H1 (cell line): Measurements from ENCODE around the gene NOS1AP. TPM values are rescaled to one million over a fixed set of nuclear protein-coding genes. Genes with fewer than 3 reads are reported as not detected.

Experiments
- CTCF ChIA-PET: fragments of 300-600 bp; sonication (Branson Sonifier 250); formaldehyde crosslinking; loops from one replicate; lab custom pipeline; 2021; ENCODE audit not compliant: partially characterized antibody; lab: Charles Lee
- POLR2A ChIA-PET: fragments of 300-600 bp; sonication (Branson Sonifier 250); formaldehyde crosslinking; loops from one replicate; lab custom pipeline; 2021; ENCODE audit warnings: inconsistent platforms; ENCODE audit not compliant: partially characterized antibody; lab: Charles Lee
- DNase-seq, 2 experiments: peaks; one replicate each; pipeline versions ENCODE4 v3.0.0 to v3.0.0-alpha.2; 2010 to 2022; ENCODE audit warnings: low spot score in 2 of 2, low read depth in 1 of 2, mixed read lengths in 1 of 2
- FAIRE-seq: peaks from 2 replicates; lab custom pipeline; 2011; peaks lifted over from hg19 to GRCh38; lab: Jason Lieb, UNC
- H2AFZ ChIP-seq: 2 replicates; pipeline ENCODE4 v1.8.1; 2012; ENCODE audit warnings: low read length, inconsistent platforms
- H2AK5ac ChIP-seq: 2 replicates; pipeline ENCODE4 v1.6.1; 2013; ENCODE audit warnings: low read depth, low read length
- H2BK120ac ChIP-seq: replicated peaks from 2 replicates; pipeline ENCODE3; 2013; ENCODE audit warnings: low read depth, low read length, inconsistent platforms
- H2BK12ac ChIP-seq: 2 replicates; pipeline ENCODE4 v1.6.1; 2013; ENCODE audit warnings: low read depth, low read length
- H2BK15ac ChIP-seq: 2 replicates; pipeline ENCODE4 v1.6.1; 2013; ENCODE audit warnings: low read length
- H2BK20ac ChIP-seq: 2 replicates; pipeline ENCODE4 v1.6.1; 2013; ENCODE audit warnings: low read length
- H2BK5ac ChIP-seq: 2 replicates; pipeline ENCODE4 v1.6.1; 2013; ENCODE audit warnings: low read depth, low read length
- H3K14ac ChIP-seq: 2 replicates; pipeline ENCODE4 v1.6.1; 2013; ENCODE audit warnings: inconsistent platforms; ENCODE audit not compliant: insufficient read length
- H3K18ac ChIP-seq: 2 replicates; pipeline ENCODE4 v1.6.1; 2013; ENCODE audit warnings: low read length; ENCODE audit errors: extremely low read depth
- H3K23ac ChIP-seq: 2 replicates; pipeline ENCODE4 v1.6.1; 2013; ENCODE audit warnings: inconsistent platforms; ENCODE audit not compliant: insufficient read length
- H3K23me2 ChIP-seq: 2 replicates; pipeline ENCODE4 v1.6.1; 2013; ENCODE audit warnings: low read depth, low read length
- H3K27ac ChIP-seq: 2 replicates; pipeline ENCODE4 v1.6.1; 2011; ENCODE audit warnings: low read depth, low read length, inconsistent platforms
- H3K27me3 ChIP-seq, 4 experiments: replicated peaks in 1 of 4; 1 replicate in 1 of 4; 2 replicates in 3 of 4; pipeline versions ENCODE4 v1.6.1 to v1.8.1; 2011 to 2013; ENCODE audit warnings: low read length in 3 of 4, mild to moderate bottlenecking in 3 of 4, inconsistent platforms in 2 of 4, mixed read lengths in 2 of 4, moderate library complexity in 1 of 4; ENCODE audit not compliant: control insufficient read depth in 3 of 4, insufficient read depth in 3 of 4; ENCODE audit errors: extremely low read depth in 1 of 4
- H3K36me3 ChIP-seq, 4 experiments: 2 replicates each; pipeline versions ENCODE4 v1.6.1 to v1.8.1; 2011 to 2013; ENCODE audit warnings: mild to moderate bottlenecking in 4 of 4, low read length in 3 of 4, moderate library complexity in 2 of 4, control low read depth in 1 of 4, inconsistent platforms in 1 of 4; ENCODE audit not compliant: insufficient read depth in 4 of 4, control insufficient read depth in 2 of 4
- H3K4ac ChIP-seq: replicated peaks from 2 replicates; pipeline ENCODE3; 2013; ENCODE audit warnings: low read length, low read depth, mixed read lengths, inconsistent platforms; ENCODE audit not compliant: insufficient read length
- H3K4me1 ChIP-seq, 4 experiments: replicated peaks in 1 of 4; 1 replicate in 1 of 4; 2 replicates in 3 of 4; pipeline versions ENCODE4 v1.6.1 to v1.8.1; 2011 to 2013; ENCODE audit warnings: low read length in 3 of 4, inconsistent platforms in 2 of 4, mixed read lengths in 1 of 4; ENCODE audit not compliant: insufficient read depth in 4 of 4, control insufficient read depth in 3 of 4
- H3K4me2 ChIP-seq, 2 experiments: 2 replicates each; pipeline versions ENCODE4 v1.6.1 to v1.8.1; 2011 to 2013; ENCODE audit warnings: low read depth in 2 of 2, low read length in 2 of 2, control low read depth in 1 of 2, inconsistent platforms in 1 of 2, mild to moderate bottlenecking in 1 of 2; ENCODE audit not compliant: insufficient read depth in 1 of 2
- H3K4me3 ChIP-seq, 4 experiments: fragments of 200-600, 300-600 bp in 1 of 4; sonication (generic), shearing (Covaris generic), sonication (Bioruptor Twin) in 1 of 4; 2 replicates each; pipeline versions ENCODE4 v1.5.1 to v1.8.1; 2011 to 2016; ENCODE audit warnings: low read length in 4 of 4, low read depth in 3 of 4, control low read depth in 2 of 4, inconsistent platforms in 2 of 4, mild to moderate bottlenecking in 2 of 4, mixed read lengths in 1 of 4, moderate library complexity in 1 of 4; ENCODE audit not compliant: insufficient read depth in 2 of 4; ENCODE audit errors: extremely low read depth in 1 of 4
- H3K56ac ChIP-seq: replicated peaks from 2 replicates; pipeline ENCODE3; 2013; ENCODE audit warnings: low read depth, mild to moderate bottlenecking, mixed read lengths, low read length, inconsistent platforms; ENCODE audit not compliant: insufficient read length
- H3K79me1 ChIP-seq: 2 replicates; pipeline ENCODE4 v1.6.1; 2013; ENCODE audit warnings: low read depth, low read length, control low read depth
- H3K79me2 ChIP-seq, 2 experiments: 2 replicates each; pipeline versions ENCODE4 v1.6.1 to v1.8.1; 2012 to 2013; ENCODE audit warnings: low read length in 2 of 2, mild to moderate bottlenecking in 2 of 2, inconsistent platforms in 1 of 2; ENCODE audit not compliant: insufficient read depth in 2 of 2, control insufficient read depth in 1 of 2
- H3K9ac ChIP-seq, 4 experiments: replicated peaks in 1 of 4; 1 replicate in 1 of 4; 2 replicates in 3 of 4; pipeline versions ENCODE4 v1.6.1 to v1.8.1; 2011 to 2013; ENCODE audit warnings: low read depth in 3 of 4, low read length in 3 of 4, control low read depth in 2 of 4, mild to moderate bottlenecking in 2 of 4, moderate library complexity in 2 of 4, inconsistent platforms in 1 of 4; ENCODE audit errors: extremely low read depth in 1 of 4
- H3K9me3 ChIP-seq, 2 experiments: 2 replicates each; pipeline versions ENCODE4 v1.6.1 to v1.8.1; 2012 to 2013; ENCODE audit warnings: mild to moderate bottlenecking in 2 of 2, moderate library complexity in 2 of 2, control low read depth in 1 of 2, inconsistent platforms in 1 of 2, low read depth in 1 of 2, low read length in 1 of 2, mixed read lengths in 1 of 2; ENCODE audit not compliant: insufficient read depth in 2 of 2
- H4K20me1 ChIP-seq, 2 experiments: replicated peaks in 1 of 2; 2 replicates each; pipeline versions ENCODE3 to v1.8.1; 2011 to 2013; ENCODE audit warnings: inconsistent platforms in 2 of 2, low read length in 2 of 2, mild to moderate bottlenecking in 1 of 2; ENCODE audit not compliant: insufficient read depth in 2 of 2, control insufficient read depth in 1 of 2
- H4K5ac ChIP-seq: 2 replicates; pipeline ENCODE4 v1.6.1; 2013; ENCODE audit warnings: low read length, low read depth, mixed read lengths, inconsistent platforms; ENCODE audit not compliant: insufficient read length
- H4K8ac ChIP-seq: 2 replicates; pipeline ENCODE4 v1.8.0; 2013; ENCODE audit warnings: mild to moderate bottlenecking, moderate library complexity, low read length, inconsistent platforms; ENCODE audit not compliant: insufficient read depth; ENCODE audit errors: extremely low read depth
- H4K91ac ChIP-seq: replicated peaks from 2 replicates; pipeline ENCODE3; 2013; ENCODE audit warnings: low read length, mixed read lengths, inconsistent platforms; ENCODE audit not compliant: insufficient read length
- BACH1 ChIP-seq: IDR thresholded peaks from 2 replicates; pipeline ENCODE4 v1.6.1; 2012; ENCODE audit warnings: low read length, improper control_type of control experiment
- BCL11A ChIP-seq, 2 experiments: IDR thresholded peaks; one replicate each; pipeline ENCODE4 v1.6.1; 2011; ENCODE audit warnings: low read depth in 2 of 2, low read length in 2 of 2, mild to moderate bottlenecking in 2 of 2
- CHD2 ChIP-seq: IDR thresholded peaks from 2 replicates; pipeline ENCODE4 v1.6.1; 2012; ENCODE audit warnings: low read length, improper control_type of control experiment
- EGR1 ChIP-seq: IDR thresholded peaks from 2 replicates; pipeline ENCODE4 v1.6.1; 2011; ENCODE audit warnings: low read depth, low read length, borderline replicate concordance
- EP300 ChIP-seq, 2 experiments: IDR thresholded peaks; 1 replicate in 1 of 2; 2 replicates in 1 of 2; pipeline ENCODE4 v1.6.1; 2011 to 2012; ENCODE audit warnings: low read depth in 2 of 2, low read length in 2 of 2, mild to moderate bottlenecking in 2 of 2, borderline replicate concordance in 1 of 2, inconsistent platforms in 1 of 2, moderate library complexity in 1 of 2
- FOSL1 ChIP-seq: IDR thresholded peaks from 2 replicates; pipeline ENCODE4 v1.6.1; 2011; ENCODE audit warnings: mild to moderate bottlenecking, low read depth, low read length, moderate library complexity; ENCODE audit not compliant: insufficient read depth
- GABPA ChIP-seq: IDR thresholded peaks from 2 replicates; pipeline ENCODE4 v1.6.1; 2011; ENCODE audit warnings: mild to moderate bottlenecking, low read length, moderate library complexity, borderline replicate concordance; ENCODE audit not compliant: insufficient read depth
- KDM4A ChIP-seq: IDR thresholded peaks from one replicate; pipeline ENCODE4 v1.7.1; 2012; ENCODE audit warnings: low read depth, mild to moderate bottlenecking, moderate library complexity, low read length, inconsistent platforms; ENCODE audit not compliant: severe bottlenecking
- POLR2A ChIP-seq, 2 experiments: IDR thresholded peaks; 1 replicate in 1 of 2; 2 replicates in 1 of 2; pipeline ENCODE4 v1.6.1; 2011; ENCODE audit warnings: low read depth in 2 of 2, low read length in 2 of 2, mild to moderate bottlenecking in 2 of 2; ENCODE audit errors: control extremely low read depth in 1 of 2
- SIRT6 ChIP-seq: IDR thresholded peaks from one replicate; pipeline ENCODE4 v1.7.1; 2012; ENCODE audit warnings: low read length, inconsistent platforms
- SUZ12 ChIP-seq: fragments of 200-600 bp; sonication (generic); IDR thresholded peaks from 2 replicates; pipeline ENCODE4 v1.6.1; 2012; ENCODE audit warnings: mild to moderate bottlenecking, inconsistent platforms, low read length, moderate library complexity, mixed read lengths
- TAF1 ChIP-seq: IDR thresholded peaks from 2 replicates; pipeline ENCODE4 v1.6.1; 2011; ENCODE audit warnings: mild to moderate bottlenecking, low read depth, low read length
- WGBS, 2 experiments: shearing (Covaris generic) in 1 of 2; methylation state at CpG; one replicate each; pipeline versions ENCODE4 v1.1.6 to v1.1.7; 2013 to 2015; ENCODE audit warnings: low lambda C conversion rate in 2 of 2, mixed read lengths in 2 of 2, inconsistent platforms in 1 of 2, low coverage in 1 of 2, missing lambda C conversion rate in 1 of 2; ENCODE audit not compliant: insufficient replicate concordance in 2 of 2, insufficient coverage in 1 of 2, insufficient read length in 1 of 2; ENCODE audit errors: extremely low coverage in 1 of 2, missing lambda C conversion rate in 1 of 2; 5-methylcytosine and 5-hydroxymethylcytosine counted together
- polyA plus RNA-seq, 7 experiments: library from polyadenylated mRNA; depleted of rRNA in 3 of 7; stranded (reverse) in 5 of 7; unstranded in 2 of 7; fragments of >200 nt in 5 of 7; fragments of 200-250 nt in 2 of 7; gene quantifications; 1 replicate in 5 of 7; 2 replicates in 1 of 7; 4 replicates in 1 of 7; pipeline versions ENCODE4 v1.2.1 to v1.2.3, GENCODE V29; 2011 to 2013; ENCODE audit warnings: missing spikeins in 2 of 7, mixed read lengths in 2 of 7
- total RNA-seq: library from RNA; stranded (reverse); fragmentation: NEBNext Ultra II Directional; extraction: Animal tissue kit (Norgen Biotek cat#: 25700); gene quantifications from 2 replicates; pipeline ENCODE4 v1.2.1, GENCODE V29; 2021

The NOS1AP gene
- total and polyA plus RNA-seq, 2 of the 8 experiments (the other 6 are each of a cell fraction or from before 2014, with no cell fraction given) = 2.4 to 12.1 TPM

GRCh38 chr1:162193221-162193620, 123.7 kb downstream of the NOS1AP start:
- FAIRE-seq (no peak), DNase-seq (no peak)
- no peaks in the 10 kb centered on the region for H3K36me3 ChIP-seq
- ChIA-PET CTCF (interaction anchor here (0.9 to 2.6 kb wide), 5 partner anchors 13 to 79 kb away, joined by 3 to 5 read pairs (median 3); no protein-coding TSS in a partner anchor), POLR2A (interaction anchor here (0.7 to 1.2 kb wide), 3 partner anchors 10 to 44 kb away, joined by 3 read pairs; no protein-coding TSS in a partner anchor)
- H3K27ac ChIP-seq = no peak overlapping the region
- no peak overlapping the region for H3K4me2 ChIP-seq
- H4K91ac ChIP-seq = no peak overlapping the region
- H2BK5ac ChIP-seq = no peak overlapping the region
- peaks cover 0 to 25% of the 10 kb centered on the region in 2 experiments; a peak in 2 of 4 replicates for H3K79me2 ChIP-seq
- no peak overlapping the region for H2AK5ac ChIP-seq
- H3K23ac ChIP-seq = no peak overlapping the region
- no peaks in the 10 kb centered on the region for H3K27me3 ChIP-seq
- no peak overlapping the region for H2BK12ac ChIP-seq
- WGBS, 2 experiments = 81% methylated on average over 2 of the region's 2 CpGs; no CpG with 5 or more reads in 1 of the 2 experiments
- H4K8ac ChIP-seq = no peak overlapping the region
- H4K5ac ChIP-seq = no peak overlapping the region
- H2BK20ac ChIP-seq = no peak overlapping the region
- H3K9ac ChIP-seq = no peak overlapping the region
- no peak overlapping the region for H2AFZ ChIP-seq
- H3K56ac ChIP-seq = no peak overlapping the region
- no peak overlapping the region for H3K4me3 ChIP-seq
- no peaks in the 10 kb centered on the region for H3K79me1 ChIP-seq
- no peak overlapping the region for H3K4ac ChIP-seq
- no peak overlapping the region for H3K18ac ChIP-seq
- no peak overlapping the region for H2BK15ac ChIP-seq
- H3K23me2 ChIP-seq = no peaks in the 10 kb centered on the region
- TF ChIP-seq FOSL1 = no peak
- no peak for TF ChIP-seq GABPA
- TF ChIP-seq EGR1 = no peak
- TF ChIP-seq SIRT6 = no peak
- TF ChIP-seq KDM4A = no peak
- no peak for TF ChIP-seq SUZ12
- TF ChIP-seq EP300 (IDR thresholded peaks at IDR 0.05; ENCODE audit: borderline replicate concordance in 1 of 2, low read depth in 2 of 2, low read length in 2 of 2) = no peak
- no peak for TF ChIP-seq TAF1
- TF ChIP-seq CHD2 = no peak
- TF ChIP-seq BCL11A (IDR thresholded peaks at IDR 0.05; ENCODE audit: low read depth in 2 of 2, low read length in 2 of 2) = no peak
- TF ChIP-seq POLR2A (IDR thresholded peaks at IDR 0.05; ENCODE audit: control extremely low read depth in 1 of 2, low read depth in 2 of 2, low read length in 2 of 2) = no peak
- TF ChIP-seq BACH1 = no peak
- H3K14ac ChIP-seq = no peak overlapping the region
- H4K20me1 ChIP-seq = peaks cover 0 to 1% of the 10 kb centered on the region in 2 experiments
- H2BK120ac ChIP-seq = no peak overlapping the region
- no peaks in the 10 kb centered on the region for H3K9me3 ChIP-seq
- peaks cover 4 to 9% (median 6%) of the 10 kb centered on the region in 4 experiments for H3K4me1 ChIP-seq
